Measurements from ENCODE around the gene OTOS.

OTOS gene

GRCh38 chr2:240154606-240155005 lies 14.1 kb upstream of the OTOS start:
- DNase-seq (ENCODE audit: extremely low read depth in 1 of 2, low read depth in 1 of 2), result no peak

GRCh38 chr2:240153418-240153817 lies 13.0 kb upstream of the OTOS start:
- no peak for DNase-seq (ENCODE audit: extremely low read depth in 1 of 2, low read depth in 1 of 2)

GRCh38 chr2:240151477-240152031 lies 11.1 kb upstream of the OTOS start:
- DNase-seq (ENCODE audit: extremely low read depth in 1 of 2, low read depth in 1 of 2), result no peak

- DNase-seq (ENCODE audit: extremely low read depth in 1 of 2, low read depth in 1 of 2), result no peak
Measured at GRCh38 chr2:240149943-240150784, 9.7 kb upstream of the OTOS start.

- DNase-seq (ENCODE audit: extremely low read depth in 1 of 2, low read depth in 1 of 2), result no peak
Measured at GRCh38 chr2:240147911-240148587, 7.6 kb upstream of the OTOS start.

- DNase-seq (ENCODE audit: extremely low read depth in 1 of 2, low read depth in 1 of 2), result no peak
Measured at GRCh38 chr2:240147382-240147781, 6.9 kb upstream of the OTOS start.

GRCh38 chr2:240146627-240147278 lies 6.3 kb upstream of the OTOS start:
- DNase-seq (ENCODE audit: extremely low read depth in 1 of 2, low read depth in 1 of 2), result no peak

- DNase-seq (ENCODE audit: extremely low read depth in 1 of 2, low read depth in 1 of 2), result no peak
Measured at GRCh38 chr2:240146141-240146561, 5.7 kb upstream of the OTOS start.

GRCh38 chr2:240145461-240145860 lies 5.0 kb upstream of the OTOS start:
- no peak for DNase-seq (ENCODE audit: extremely low read depth in 1 of 2, low read depth in 1 of 2)

GRCh38 chr2:240144649-240145261 lies 4.3 kb upstream of the OTOS start:
- no peak for DNase-seq (ENCODE audit: extremely low read depth in 1 of 2, low read depth in 1 of 2)

- DNase-seq (ENCODE audit: extremely low read depth in 1 of 2, low read depth in 1 of 2), result peak; percentile 55 to 77
Measured at GRCh38 chr2:240143801-240144648, 3.6 kb upstream of the OTOS start.

- no peak for DNase-seq (ENCODE audit: extremely low read depth in 1 of 2, low read depth in 1 of 2)
Measured at GRCh38 chr2:240143276-240143675, 2.8 kb upstream of the OTOS start.

GRCh38 chr2:240142859-240143258 lies 2.4 kb upstream of the OTOS start:
- no peak for DNase-seq (ENCODE audit: extremely low read depth in 1 of 2, low read depth in 1 of 2)

- no peak for DNase-seq (ENCODE audit: extremely low read depth in 1 of 2, low read depth in 1 of 2)
Measured at GRCh38 chr2:240142256-240142775, 1.9 kb upstream of the OTOS start.

- DNase-seq (ENCODE audit: extremely low read depth in 1 of 2, low read depth in 1 of 2), result no peak
Measured at GRCh38 chr2:240141736-240142135, 1.3 kb upstream of the OTOS start.

GRCh38 chr2:240140920-240141319 lies 462 bp upstream of the OTOS start:
- DNase-seq (ENCODE audit: extremely low read depth in 1 of 2, low read depth in 1 of 2), result no peak

- DNase-seq (ENCODE audit: extremely low read depth in 1 of 2, low read depth in 1 of 2), result no peak
Measured at GRCh38 chr2:240139666-240140393, 628 bp downstream of the OTOS start.

GRCh38 chr2:240139011-240139441 lies 1.4 kb downstream of the OTOS start:
- DNase-seq (ENCODE audit: extremely low read depth in 1 of 2, low read depth in 1 of 2), result no peak

All from activated CD8-positive, alpha-beta memory T cell treated with anti-CD3 and anti-CD28 coated beads for 1 hour (primary cell).